Endodermal cell (in vitro differentiated cells): ENCODE results near the gene IFT88. TPM values are rescaled to one million over a fixed set of nuclear protein-coding genes. Genes with fewer than 3 reads are reported as not detected.

Source experiments
- DNase-seq: peaks from one replicate; pipeline ENCODE4 v3.0.0-alpha.2; 2017
- H3K27ac ChIP-seq: 2 replicates; pipeline ENCODE4 v1.5.1; 2013; ENCODE audit warnings: mild to moderate bottlenecking, low read depth, low read length, moderate library complexity
- H3K27me3 ChIP-seq: 2 replicates; pipeline ENCODE4 v1.6.1; 2013; ENCODE audit warnings: mild to moderate bottlenecking, low read length, moderate library complexity; ENCODE audit not compliant: insufficient read depth, control insufficient read depth, poor library complexity, severe bottlenecking
- H3K36me3 ChIP-seq: 2 replicates; pipeline ENCODE4 v1.7.0; 2013; ENCODE audit warnings: mild to moderate bottlenecking, low read length, moderate library complexity; ENCODE audit not compliant: control insufficient read depth, insufficient read depth
- H3K4me1 ChIP-seq: one replicate; pipeline ENCODE4 v1.7.0; 2013; ENCODE audit warnings: low read length; ENCODE audit not compliant: control insufficient read depth, insufficient read depth
- H3K4me3 ChIP-seq: 2 replicates; pipeline ENCODE4 v1.5.1; 2013; ENCODE audit warnings: mild to moderate bottlenecking, low read length, moderate library complexity
- H3K9ac ChIP-seq: 2 replicates; pipeline ENCODE4 v1.6.1; 2013; ENCODE audit warnings: mild to moderate bottlenecking, low read length, moderate library complexity; ENCODE audit not compliant: poor library complexity, severe bottlenecking; ENCODE audit errors: extremely low read depth
- H3K9me3 ChIP-seq: 2 replicates; pipeline ENCODE4 v1.6.1; 2013; ENCODE audit warnings: mild to moderate bottlenecking, low read length, moderate library complexity; ENCODE audit not compliant: control insufficient read depth
- H3K27ac Mint-ChIP-seq: 2 replicates; pipeline ENCODE4 v1.8.0; 2020; ENCODE audit warnings: mixed read lengths
- H3K27me3 Mint-ChIP-seq: 2 replicates; pipeline ENCODE4 v1.8.0; 2021; ENCODE audit warnings: mild to moderate bottlenecking, mixed read lengths; ENCODE audit not compliant: insufficient read depth
- H3K36me3 Mint-ChIP-seq: 2 replicates; pipeline ENCODE4 v1.8.0; 2020; ENCODE audit warnings: low read depth, mixed read lengths
- H3K4me1 Mint-ChIP-seq: 2 replicates; pipeline ENCODE4 v1.8.0; 2020; ENCODE audit warnings: mixed read lengths
- H3K4me3 Mint-ChIP-seq: 2 replicates; pipeline ENCODE4 v1.8.0; 2020; ENCODE audit warnings: mild to moderate bottlenecking, moderate library complexity, mixed read lengths
- H3K9me3 Mint-ChIP-seq: 2 replicates; pipeline ENCODE4 v1.8.0; 2020; ENCODE audit warnings: mild to moderate bottlenecking, mixed read lengths
- WGBS, 2 experiments: methylation state at CpG; one replicate each; pipeline versions ENCODE4 v1.1.5 to v1.1.7; 2013; ENCODE audit warnings: missing lambda C conversion rate in 2 of 2, mixed read lengths in 1 of 2; ENCODE audit not compliant: insufficient coverage in 1 of 2, insufficient read length in 1 of 2; 5-methylcytosine and 5-hydroxymethylcytosine counted together
- total RNA-seq, 2 donors: library from RNA; stranded (reverse); fragmentation: NEBNext Ultra II Directional in 1 of 2; extraction: Animal tissue kit (Norgen Biotek cat#: 25700) in 1 of 2; gene quantifications; 2 replicates in 1 of 2; 3 replicates in 1 of 2; pipeline ENCODE4 v1.2.1, GENCODE V29; 2021
- TF ChIP-seq, protein P1 (sequence below): fragments of 200-600 bp; sonication (generic); conservative IDR thresholded peaks from 2 replicates; pipeline ENCODE4 v1.5.0; 2021; ENCODE audit warnings: antibody characterized with exemption, mild to moderate bottlenecking

Gene IFT88
- total RNA-seq, 2 donors from 2014 or later = 15.2 to 18.7 TPM

DNA sequence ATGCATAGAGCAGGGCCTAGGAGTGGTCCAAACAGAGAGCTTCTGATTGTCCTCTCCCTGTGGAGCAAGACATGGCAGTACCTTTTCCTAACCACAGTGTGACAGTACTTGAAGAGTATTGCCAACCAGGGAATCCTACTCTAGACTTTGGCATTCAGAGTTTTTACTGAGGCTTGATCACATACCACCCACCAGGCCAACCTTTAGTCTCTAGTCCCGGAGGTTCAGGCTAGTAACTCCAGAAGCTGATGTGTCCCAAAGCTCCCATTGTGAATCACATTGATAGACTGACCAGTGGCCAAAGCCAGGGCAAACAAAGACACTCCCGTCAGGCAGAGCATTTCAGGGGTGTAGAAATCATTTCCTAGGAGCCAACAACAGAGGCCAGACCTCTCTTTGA, 18.4 kb downstream of the IFT88 start:
- Histone ChIP-seq H3K4me1 (no peaks in the 10 kb centered on the region), H3K27me3 (no peaks in the 10 kb centered on the region), H3K36me3 (peaks cover 35% of the 10 kb centered on the region), H3K9ac (no peak overlapping the region), H3K9me3 (peaks cover 29% of the 10 kb centered on the region), H3K4me3 (peak overlapping the region; percentile 29), H3K27ac (no peak overlapping the region)
- no peak overlapping the region for H3K27ac Mint-ChIP-seq
- H3K4me3 Mint-ChIP-seq = no peak overlapping the region
- H3K9me3 Mint-ChIP-seq = peaks cover 17% of the 10 kb centered on the region
- 91% methylated on average over 2 of the region's 2 CpGs; no CpG with 5 or more reads in 1 of the 2 experiments for WGBS, 2 experiments
- no peaks in the 10 kb centered on the region for H3K4me1 Mint-ChIP-seq
- TF ChIP-seq, protein P1, sequence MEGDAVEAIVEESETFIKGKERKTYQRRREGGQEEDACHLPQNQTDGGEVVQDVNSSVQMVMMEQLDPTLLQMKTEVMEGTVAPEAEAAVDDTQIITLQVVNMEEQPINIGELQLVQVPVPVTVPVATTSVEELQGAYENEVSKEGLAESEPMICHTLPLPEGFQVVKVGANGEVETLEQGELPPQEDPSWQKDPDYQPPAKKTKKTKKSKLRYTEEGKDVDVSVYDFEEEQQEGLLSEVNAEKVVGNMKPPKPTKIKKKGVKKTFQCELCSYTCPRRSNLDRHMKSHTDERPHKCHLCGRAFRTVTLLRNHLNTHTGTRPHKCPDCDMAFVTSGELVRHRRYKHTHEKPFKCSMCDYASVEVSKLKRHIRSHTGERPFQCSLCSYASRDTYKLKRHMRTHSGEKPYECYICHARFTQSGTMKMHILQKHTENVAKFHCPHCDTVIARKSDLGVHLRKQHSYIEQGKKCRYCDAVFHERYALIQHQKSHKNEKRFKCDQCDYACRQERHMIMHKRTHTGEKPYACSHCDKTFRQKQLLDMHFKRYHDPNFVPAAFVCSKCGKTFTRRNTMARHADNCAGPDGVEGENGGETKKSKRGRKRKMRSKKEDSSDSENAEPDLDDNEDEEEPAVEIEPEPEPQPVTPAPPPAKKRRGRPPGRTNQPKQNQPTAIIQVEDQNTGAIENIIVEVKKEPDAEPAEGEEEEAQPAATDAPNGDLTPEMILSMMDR = no peak
- peaks cover 54% of the 10 kb centered on the region for H3K36me3 Mint-ChIP-seq
- no peak for DNase-seq
- H3K27me3 Mint-ChIP-seq = no peaks in the 10 kb centered on the region

DNA sequence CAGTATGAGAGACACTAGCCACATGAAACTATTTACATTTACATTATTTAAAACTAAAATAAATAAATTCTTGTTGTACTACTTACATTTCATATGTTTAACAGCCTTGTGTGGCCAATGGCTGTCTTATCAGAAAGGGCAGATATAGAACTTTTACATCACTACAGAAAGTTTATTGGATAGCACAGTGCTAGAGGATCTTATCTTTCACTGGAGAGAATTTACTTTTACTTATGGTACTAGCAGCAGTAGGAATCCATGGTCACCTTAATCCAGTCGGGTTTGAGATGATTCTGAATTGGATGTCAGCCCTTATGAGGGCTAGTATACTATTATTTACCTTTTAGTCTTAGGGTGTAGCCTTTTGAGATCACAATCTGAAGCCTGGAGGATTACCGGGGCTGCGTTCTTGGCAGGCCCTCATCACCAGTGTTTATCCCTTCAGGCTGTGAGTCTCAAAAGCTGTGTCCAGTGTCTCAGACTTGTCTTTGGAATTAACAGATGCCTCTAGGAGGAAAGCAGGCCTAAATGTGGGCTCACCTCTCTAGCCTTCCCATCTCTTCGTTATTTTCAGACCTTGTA, 21.7 kb downstream of the IFT88 start:
- H3K9me3 Mint-ChIP-seq = peaks cover 13% of the 10 kb centered on the region
- H3K27me3 Mint-ChIP-seq = no peaks in the 10 kb centered on the region
- H3K4me3 Mint-ChIP-seq = no peak overlapping the region
- H3K36me3 Mint-ChIP-seq = peaks cover 33% of the 10 kb centered on the region
- H3K4me1 Mint-ChIP-seq = no peaks in the 10 kb centered on the region
- H3K27ac Mint-ChIP-seq = no peak overlapping the region
- Histone ChIP-seq H3K4me3 (no peak overlapping the region), H3K36me3 (peaks cover 30% of the 10 kb centered on the region), H3K9me3 (peaks cover 18% of the 10 kb centered on the region), H3K27me3 (no peaks in the 10 kb centered on the region), H3K27ac (no peak overlapping the region), H3K9ac (no peak overlapping the region), H3K4me1 (no peaks in the 10 kb centered on the region)
- WGBS, 2 experiments = 93 to 100% methylated on average over 2 to 4 of the region's 4 CpGs
- DNase-seq = no peak
- TF ChIP-seq, protein P1 = no peak

DNA sequence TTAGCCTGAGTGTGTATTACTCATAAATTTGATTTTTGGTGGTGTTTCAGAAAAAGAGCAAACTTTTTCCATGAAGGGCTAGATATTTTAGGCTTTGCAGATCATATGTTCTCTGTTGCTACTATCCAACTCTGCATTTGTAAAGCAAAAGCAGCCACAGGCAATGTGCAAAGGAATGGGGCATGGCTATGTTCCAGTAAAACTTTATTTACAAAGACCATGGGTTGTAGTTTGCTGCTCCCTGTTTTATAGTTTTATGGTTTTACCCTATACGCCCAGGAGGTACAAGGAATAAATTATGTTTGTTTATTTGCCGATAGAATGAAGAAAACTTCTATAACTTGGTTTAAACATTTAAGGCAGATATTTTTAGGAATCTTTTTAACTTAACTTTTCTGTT, 23.6 kb downstream of the IFT88 start:
- no peak overlapping the region for H3K4me3 Mint-ChIP-seq
- WGBS, 2 experiments = 97% methylated on average over 2 of the region's 2 CpGs; no CpG with 5 or more reads in 1 of the 2 experiments
- peaks cover 18% of the 10 kb centered on the region for H3K36me3 Mint-ChIP-seq
- H3K36me3 ChIP-seq = peaks cover 10% of the 10 kb centered on the region
- no peak overlapping the region for H3K27ac ChIP-seq
- TF ChIP-seq, protein P1 = no peak
- no peaks in the 10 kb centered on the region for H3K4me1 Mint-ChIP-seq
- no peaks in the 10 kb centered on the region for H3K27me3 ChIP-seq
- no peaks in the 10 kb centered on the region for H3K4me1 ChIP-seq
- H3K4me3 ChIP-seq = no peak overlapping the region
- H3K9ac ChIP-seq = no peak overlapping the region
- H3K27ac Mint-ChIP-seq = no peak overlapping the region
- H3K9me3 ChIP-seq = no peaks in the 10 kb centered on the region
- H3K9me3 Mint-ChIP-seq = no peaks in the 10 kb centered on the region
- no peaks in the 10 kb centered on the region for H3K27me3 Mint-ChIP-seq
- no peak for DNase-seq
